HG03175 (cell line): Measurements from ENCODE around the gene PRF1.
"Not testable (repeated sequence)": the region's sequence is repeated elsewhere in the genome, so short reads cannot be mapped to it uniquely, and the experiment has no call there.

Experiments used
- ATAC-seq: cut with Tn5 transposase; IDR thresholded peaks from one replicate; pipeline ENCODE4 v1.9.1; 2021; ENCODE audit warnings: mild to moderate bottlenecking, moderate library complexity; ENCODE audit not compliant: unreplicated experiment

Gene PRF1

DNA sequence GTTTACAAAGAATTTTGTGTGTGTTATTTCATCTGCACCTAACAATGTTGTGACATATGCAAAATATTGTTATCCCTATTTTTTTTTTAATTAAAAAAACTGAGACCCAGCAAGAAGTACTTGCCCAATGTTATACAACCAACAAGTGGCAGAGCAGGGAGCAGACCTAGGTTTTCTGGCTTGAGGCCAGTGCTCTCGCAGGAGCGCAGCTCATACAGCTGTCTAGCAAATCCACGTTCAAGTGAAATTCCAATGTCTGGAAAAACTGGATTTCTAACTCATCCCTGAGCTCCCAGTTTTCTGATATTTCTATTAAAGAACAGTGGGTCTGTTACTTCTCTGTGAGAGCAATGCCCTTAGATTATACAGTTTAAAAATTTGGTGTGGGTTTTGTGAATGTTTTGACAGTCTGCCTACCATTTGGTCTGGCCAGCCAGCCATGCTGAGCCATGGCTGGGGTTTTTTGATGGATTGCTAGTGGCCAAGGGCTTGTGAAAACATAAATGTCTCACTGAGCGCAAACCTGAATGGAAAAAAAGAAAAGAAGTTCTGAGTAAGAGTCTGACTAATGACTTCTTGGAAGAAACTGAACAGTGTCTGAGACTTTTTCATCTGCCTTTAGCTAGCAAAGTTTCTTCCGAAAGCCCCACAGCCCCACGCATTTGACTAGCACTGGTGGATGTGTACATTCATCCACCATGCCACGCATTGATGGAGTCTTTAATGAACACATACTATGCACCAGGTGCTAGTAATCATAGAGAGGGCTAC lies 15.4 kb upstream of the PRF1 start:
- ATAC-seq: no peak

DNA sequence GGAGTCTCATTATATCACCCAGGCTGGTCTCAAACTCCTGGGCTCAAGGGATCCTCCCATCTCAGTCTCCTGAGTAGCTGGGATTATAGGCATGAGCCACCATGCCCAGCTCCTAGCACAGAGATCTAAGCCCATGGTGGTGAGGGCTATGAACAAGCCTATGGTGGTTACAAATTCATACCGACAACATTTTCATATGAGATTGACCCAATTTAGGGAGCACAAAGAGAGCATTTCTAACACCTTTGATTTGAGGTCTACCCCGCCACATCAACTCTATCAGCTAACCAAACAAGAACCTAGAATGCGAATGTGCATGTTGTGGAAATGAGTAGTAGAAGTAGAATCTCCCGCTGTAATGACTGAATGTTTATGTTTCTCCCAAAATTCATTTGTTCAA lies 14.2 kb upstream of the PRF1 start:
- ATAC-seq: no peak

DNA sequence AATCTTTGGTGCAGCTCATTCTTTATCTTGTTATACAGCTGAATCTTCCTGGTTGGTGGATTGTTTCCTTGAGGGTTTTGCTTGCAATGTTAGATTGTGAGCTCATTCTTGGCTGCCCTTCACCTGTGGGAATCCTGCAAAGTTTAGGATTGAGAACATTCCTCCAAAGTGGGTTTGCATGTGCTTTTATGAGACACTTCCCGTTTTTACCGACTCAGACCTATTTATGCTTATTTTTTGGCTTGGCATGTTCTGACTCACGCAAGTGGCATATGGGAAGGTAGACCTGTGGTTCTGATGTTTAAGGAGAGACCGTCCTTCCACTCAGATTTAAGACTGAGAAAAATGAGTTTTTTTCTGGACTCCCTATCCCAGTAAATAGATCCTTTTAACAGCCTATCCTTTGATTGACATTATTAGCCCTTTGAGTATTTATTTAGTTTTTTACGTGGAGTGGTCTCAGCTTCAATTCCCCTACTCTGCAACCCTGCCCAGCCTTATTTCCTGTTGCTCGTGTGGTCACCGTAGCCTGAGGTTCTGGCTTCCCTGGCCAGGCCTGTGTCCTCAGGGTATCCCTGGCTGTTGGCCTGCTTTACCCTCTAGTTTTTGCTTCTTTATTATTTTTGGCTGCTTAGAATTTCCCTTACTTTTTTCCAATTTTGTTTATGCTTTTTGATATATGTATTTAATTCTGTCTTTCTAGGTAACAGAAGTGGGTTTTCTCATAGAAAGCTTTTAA lies 13.4 kb upstream of the PRF1 start:
- no peak for ATAC-seq

DNA sequence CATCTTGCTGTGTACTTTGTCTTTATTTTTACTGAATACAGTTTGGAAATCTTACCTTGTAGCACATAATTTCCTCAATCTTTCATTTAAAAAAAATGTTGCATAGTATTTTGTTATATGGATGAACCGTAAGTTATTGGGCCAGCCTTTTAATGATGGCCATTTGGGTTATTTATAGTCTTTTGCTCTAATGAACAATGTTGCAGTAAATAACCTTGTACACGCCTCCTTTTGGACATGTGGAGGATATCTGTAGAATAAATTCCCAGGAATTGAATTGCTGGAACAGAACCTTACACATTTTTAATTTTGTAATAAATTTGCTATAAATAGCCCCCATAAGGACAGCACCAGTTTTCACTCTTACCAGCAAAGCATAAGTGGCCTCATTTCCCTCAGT lies 12.7 kb upstream of the PRF1 start:
- no peak for ATAC-seq

DNA sequence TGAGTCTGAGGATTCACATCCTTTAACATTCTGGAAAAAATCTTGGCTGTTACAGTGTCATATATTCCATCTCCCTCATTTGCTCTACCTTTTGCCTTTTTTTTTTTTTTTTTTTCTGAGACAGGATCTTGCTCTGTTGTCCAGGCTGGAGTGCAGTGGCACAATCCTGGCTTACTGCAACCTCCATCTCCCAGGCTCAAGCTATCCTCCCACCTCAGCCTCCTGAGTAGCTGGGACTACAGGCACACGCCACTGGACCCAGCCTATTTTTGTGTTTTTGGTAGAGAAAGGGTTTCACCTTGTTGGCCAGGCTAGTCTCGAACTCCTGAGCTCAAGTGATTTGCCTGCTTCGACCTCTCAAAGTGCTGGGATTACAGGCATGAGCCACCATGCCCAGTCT lies 11.8 kb upstream of the PRF1 start:
- ATAC-seq: not testable (repeated sequence)

DNA sequence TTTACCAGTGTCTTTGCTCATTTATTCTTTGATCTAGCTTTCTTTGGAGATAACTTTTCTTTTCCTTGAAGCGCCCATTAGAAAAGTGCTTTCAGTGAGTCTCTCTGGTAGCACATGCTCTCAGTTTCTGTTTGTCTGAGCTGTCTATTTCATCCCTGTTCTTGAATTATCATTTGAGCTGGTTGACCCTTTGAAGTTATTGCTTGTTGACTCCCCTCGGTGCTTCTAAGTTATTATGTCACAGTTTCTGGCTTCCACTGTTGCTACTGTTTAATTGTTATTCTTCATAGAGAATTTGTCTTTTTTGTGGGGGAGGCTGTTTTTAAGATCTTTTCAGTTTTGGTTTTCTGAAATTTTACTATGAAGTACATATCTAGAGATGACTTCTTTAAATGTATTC lies 11.4 kb upstream of the PRF1 start:
- ATAC-seq: no peak

DNA sequence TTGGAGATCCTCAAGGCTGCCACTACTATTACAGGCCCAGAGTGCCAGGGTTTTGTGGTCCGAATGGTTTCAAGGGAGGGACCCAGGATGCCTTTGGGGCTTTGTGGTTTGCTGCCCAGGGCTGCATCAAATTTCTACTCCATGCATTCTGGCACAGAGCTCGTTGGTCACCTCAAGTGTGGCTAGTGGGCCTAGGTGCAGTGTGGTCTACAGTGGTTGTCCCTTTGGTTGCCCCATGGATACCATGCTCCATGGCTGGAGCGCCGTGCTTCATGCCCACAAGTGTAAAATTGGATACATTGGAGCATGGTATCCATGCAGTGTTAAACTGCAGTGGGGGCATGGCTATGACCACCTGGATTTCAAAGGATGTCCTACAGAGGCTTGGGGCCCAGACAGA lies 5.4 kb upstream of the PRF1 start:
- no peak for ATAC-seq

DNA sequence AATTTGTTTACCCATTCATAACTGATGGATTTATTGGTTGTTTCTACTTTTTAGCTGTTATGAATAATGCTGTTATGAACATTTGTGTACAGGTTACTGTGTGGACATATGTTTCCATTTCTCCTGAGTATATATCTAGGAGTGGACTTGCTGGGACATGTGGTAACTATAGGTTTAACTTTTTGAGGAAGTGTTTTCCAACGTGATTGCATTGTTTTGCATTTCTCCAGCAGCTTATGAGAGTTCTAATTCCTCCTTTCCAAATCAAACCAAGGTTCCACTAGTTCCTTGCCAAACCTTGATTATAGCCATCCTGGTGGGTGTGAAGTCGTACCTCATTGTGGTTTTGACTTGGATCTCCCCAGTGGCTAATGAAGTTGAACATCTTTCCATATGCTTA lies 2.6 kb upstream of the PRF1 start:
- no peak for ATAC-seq

DNA sequence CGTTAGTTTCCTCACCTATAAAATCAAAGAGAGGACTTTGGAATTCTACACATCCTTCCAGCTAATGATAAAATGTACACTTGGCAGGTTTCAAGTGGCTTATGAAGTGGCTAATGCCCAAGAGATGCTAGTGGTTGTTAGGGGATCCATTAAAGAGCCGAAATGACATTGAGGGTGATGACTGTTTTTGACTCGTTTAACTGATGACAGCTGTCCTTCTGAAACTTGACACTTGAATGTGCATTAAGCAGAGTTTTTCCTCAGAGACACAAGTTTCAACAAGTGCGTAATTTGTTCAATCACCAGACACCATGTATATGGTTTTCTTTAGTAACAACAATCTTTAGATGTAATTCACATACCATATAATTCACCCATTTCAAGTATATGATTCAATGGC lies 1.6 kb upstream of the PRF1 start:
- no peak for ATAC-seq

DNA sequence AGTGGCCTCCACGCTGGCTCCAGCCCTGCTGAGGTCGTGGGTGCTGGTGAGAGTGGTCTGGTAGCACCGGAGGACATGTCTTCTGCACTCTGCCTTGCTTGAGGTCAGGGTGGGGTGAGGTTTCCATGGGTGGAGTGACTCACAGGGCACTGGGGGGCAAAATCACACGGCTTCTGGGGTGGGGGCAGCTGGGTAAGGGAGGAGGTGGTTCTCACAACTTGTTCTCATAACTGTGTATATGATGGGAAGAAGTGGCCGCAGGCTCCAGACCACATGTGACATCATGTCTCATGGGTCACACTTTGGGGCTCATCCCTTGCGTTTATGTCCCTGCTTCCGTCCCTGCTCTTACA lies 884 bp upstream of the PRF1 start:
- no peak for ATAC-seq

DNA sequence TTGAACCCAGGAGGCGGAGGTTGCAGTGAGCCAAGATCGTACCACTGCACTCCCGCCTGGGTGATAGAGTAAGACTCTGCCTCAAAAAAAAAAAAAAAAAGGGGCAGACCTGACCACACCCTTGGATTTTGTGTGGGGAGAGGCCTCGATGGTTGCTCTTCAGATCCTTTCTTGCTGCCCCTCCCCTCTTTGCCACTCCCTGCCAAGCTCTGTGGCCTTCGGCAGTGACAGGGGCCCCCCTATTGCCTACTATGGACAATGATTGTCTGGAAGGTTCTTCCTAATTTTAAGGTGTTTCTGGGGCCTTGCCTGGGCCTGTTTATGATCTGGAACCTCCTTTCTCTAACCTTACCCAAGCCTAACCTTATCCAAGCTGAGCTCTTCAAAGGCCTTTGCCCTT lies 795 bp downstream of the PRF1 start:
- no peak for ATAC-seq

DNA sequence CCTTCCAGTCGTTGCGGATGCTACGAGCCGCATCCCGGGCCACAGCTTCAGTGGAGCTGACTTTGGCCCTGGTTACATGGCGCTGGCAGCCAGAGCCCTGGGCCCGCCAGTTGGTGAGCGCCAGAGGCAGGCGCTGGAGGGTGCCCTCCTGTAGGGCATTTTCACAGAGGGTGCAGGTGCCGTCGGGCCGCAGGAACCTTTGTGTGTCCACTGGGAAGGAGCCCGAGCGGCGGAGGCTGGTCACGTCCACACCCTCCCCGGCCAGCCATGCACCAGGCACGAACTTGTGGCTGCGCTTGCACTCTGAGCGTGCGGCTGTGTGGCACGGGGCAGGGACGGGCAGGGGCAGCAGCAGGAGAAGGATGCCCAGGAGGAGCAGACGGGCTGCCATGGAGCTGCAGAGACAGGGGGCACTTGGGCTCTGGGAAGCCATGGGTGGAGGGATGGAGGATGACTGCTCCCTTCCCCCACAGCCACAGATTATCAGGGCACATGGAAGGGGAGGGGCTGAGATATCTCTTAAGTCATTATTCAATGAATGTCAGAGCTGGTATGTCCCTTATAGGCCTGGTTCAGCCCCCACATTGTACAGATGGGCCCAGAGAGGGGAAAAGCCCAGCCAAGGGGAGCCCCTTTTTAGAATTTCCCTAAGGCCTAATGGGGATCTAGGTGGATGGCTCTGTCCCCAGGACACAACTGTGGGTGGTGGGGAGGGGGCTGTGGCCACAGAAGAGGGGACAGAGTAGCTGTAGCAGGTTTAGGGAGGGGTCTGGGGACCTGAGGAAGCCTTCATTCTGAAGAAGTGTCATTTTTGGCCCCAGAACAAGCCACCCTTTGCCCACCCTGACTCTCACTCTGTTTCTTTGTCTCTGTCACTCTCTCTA lies 1.8 kb downstream of the PRF1 start:
- ATAC-seq: no peak

DNA sequence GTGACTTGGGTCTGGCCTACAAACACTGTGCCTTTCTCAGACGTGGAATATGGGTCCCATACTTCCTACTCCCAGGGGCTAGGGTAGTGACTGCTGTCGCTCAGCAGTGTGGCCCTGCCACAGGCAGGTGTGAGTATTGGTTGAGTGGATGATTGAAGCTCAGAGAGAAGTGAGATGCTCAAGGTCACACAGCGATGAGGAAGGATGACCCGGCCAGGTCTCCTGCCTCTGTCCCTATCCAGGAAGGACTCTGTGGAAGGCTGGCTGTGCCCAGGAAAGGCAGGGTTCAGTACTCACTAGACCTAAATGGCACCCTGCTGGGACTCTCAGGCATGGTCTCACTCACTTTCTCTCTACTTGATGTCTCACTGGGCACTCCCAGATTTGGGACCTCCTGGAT lies 2.8 kb downstream of the PRF1 start:
- ATAC-seq: no peak

DNA sequence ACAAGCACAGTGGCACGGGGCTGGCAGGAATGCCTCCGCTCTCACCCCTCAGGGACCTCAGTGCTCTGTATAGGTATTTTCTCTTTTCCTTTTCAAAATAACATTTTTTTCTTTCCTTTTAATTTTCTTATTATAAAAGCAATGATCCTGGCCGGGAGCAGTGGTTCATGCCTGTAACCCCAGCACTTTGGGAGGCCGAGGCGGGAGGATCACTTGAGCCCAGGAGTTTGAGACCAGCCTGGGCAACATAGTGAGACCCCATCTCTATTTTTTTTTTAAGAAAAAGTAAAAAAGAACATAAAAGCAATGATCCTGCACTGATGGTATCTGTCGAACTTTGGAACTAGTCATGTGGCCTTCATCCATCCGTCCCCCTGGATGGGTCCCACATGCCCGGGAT lies 3.2 kb downstream of the PRF1 start:
- ATAC-seq: no peak

DNA sequence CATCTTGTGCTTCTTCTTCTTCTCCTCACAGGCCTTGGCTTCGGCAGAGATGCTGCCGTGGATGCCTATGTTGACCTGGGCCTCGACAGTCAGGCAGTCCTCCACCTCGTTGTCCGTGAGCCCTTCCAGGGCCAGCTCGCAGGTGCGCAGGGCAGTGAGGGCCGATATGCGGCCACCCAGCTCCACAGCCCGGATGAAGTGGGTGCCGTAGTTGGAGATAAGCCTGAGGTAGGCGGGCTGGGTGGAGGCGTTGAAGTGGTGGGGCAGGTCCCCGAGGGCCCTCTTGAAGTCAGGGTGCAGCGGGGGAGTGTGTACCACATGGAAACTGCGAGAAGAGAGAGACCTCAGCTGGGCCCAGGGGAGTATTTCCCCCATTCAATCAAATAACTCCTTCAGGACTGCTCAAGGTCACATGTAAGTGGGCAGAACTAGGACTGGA lies 3.7 kb downstream of the PRF1 start:
- ATAC-seq: no peak

DNA sequence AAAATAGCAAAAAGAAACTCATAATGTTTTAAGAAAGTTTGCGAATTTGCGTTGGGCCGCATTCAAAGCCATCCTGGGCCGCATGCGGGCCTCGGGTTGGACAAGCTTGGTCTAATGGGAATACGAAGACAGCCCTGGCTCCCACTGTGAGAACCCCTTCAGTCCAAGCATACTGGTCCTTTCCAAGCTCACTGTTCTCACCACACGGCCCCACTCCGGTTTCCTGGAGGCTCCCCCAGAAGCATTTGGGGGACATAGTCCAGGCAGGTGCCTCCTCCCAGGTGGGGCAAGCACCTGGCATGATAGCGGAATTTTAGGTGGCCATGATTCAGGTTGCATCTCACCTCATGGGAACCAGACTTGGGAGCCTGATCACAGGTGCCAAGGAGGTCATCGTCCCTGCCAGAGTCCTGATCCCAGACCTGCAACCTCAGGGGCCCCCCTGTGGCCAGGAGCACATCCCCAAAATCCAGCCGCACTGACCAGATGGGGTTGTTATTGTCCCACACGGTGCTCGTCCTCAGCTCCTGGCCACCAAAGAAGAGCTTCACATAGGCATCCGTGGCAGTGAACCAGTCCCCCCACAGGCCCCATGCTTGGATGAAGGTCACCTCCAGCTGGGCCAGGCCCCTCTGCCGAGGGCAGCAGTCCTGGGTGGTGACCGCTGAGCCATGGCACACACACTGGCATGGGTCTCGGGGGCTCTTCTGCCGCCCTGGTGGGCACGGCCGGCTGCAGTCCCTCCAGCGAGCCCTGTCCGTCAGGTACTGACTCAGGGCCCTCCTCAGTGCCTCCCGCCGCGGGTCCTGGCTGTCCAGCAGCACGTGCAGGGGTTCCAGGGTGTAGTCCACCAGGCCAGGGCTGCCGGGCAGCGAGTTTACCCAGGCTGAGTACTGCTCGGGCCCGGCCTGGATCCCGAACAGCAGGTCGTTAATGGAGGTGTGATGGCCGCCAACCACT lies 4.4 kb downstream of the PRF1 start:
- no peak for ATAC-seq

DNA sequence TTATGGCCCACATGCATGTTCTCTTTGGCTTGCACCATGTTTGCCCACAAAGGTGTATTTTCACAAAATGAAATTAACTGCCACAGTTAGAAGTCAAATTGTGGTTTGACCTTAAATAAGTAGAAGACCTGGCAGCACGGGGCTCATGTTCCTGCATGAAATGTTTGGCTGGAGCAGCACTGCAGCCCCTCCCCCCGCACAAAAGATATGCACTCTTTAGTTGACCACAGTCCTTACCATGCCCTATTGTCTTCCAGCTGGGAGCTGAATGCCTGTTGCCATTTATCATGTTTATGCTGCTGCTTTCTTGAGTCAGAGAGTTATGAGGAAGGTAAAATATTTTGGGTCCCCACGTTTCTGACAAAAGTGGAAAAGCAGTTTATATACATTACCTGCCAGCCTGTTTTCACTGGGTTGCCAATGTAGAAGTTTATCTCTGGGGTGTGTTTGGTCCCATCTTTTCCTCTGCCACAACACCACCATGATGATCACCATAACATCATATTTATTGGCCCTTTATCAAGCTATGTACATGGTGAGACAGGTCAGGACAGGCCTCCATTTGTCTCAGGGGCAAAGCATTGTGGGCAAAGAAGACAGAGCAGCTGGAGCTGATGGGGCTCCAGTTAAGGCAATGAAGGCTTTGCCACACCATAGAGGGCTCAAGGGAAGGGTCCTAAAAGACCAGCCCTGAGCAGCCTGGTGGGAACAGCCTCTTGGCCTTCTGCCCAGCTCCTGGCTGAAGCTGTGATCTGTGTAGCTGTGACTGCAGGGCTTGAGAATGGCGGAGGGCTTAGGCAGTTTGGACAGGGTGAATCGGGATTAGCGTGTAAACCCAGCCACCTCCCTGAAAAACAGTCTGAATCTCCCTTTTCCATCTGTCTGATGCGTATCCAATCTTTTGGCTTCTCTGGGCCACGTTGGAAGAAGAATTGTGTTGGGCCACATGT lies 5.4 kb downstream of the PRF1 start:
- no peak for ATAC-seq

DNA sequence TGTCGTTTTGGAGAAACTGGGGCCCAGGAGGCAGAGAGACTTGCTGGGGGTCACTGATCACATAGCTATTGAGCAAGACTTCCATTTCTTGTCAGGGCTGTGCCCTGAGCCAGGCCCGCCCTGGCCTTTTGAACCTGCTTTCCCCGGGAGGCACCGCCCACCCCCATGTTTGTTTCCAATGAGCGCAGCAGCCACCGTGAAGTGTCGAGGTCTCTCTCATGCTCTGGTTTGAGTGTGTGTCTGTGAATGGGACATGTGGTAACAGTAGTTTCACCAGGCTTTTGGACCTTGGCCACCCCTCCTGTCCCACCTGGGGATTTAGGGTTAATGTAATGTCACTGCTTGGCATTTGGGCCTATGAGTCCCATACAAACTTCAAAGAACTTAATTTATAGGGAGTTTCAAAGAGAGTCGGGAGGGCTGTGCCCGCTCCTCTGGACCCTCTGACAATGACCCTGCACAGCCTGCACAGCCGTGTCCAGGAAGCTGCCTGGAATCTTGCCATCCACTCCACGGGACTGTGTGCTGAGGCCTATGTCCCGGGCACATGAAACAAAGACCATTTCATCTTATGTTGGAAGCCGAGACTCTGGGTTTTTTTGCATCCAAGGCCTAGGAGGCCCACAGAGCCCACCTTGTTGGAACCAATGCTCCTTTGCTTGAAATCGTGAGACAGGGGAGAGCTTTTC lies 6.3 kb downstream of the PRF1 start:
- no peak for ATAC-seq

DNA sequence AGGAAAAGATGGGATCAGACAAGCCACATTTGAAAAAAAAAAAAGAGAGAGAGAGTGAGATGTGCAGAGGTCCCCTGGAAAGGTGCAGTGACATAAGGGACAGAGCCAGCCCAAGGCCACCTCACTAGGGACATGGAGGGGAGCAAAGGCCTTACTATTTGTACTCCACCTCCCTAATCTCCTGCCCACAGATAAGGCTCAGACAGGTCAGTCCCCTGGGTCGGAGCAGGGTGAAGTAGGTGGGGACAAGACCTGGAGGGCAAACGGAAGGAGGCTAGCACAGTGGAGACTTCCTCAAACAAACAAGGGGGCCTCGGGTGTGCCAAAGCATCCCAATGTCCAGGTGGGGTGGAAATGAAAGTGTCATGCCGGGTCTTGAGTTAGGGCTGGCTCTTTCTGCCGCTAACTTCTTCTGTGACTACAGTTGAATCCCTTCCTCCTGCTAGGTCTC lies 7.0 kb downstream of the PRF1 start:
- ATAC-seq: no peak
